ENCODE measurements around the gene PRKAR2B. TPM values are rescaled to one million over a fixed set of nuclear protein-coding genes. Genes with fewer than 3 reads are reported as not detected.
"Not testable (repeated sequence)": the region's sequence is repeated elsewhere in the genome, so short reads cannot be mapped to it uniquely, and the experiment has no call there.

The PRKAR2B gene
- total and polyA plus RNA-seq, 2 donors (not counting 1 experiment from before 2014, with no cell fraction given): 0.07 to 0.81 TPM

- Histone ChIP-seq H2AFZ (ENCODE audit: insufficient read depth, low read depth, low read length, poor library complexity, severe bottlenecking) (no peak overlapping the region), H3K9me3 (ENCODE audit: control extremely low read depth in 1 of 3, control insufficient read depth in 2 of 3, insufficient read depth in 1 of 3, low read length in 2 of 3) (peaks cover 0 to 4% (median 0%) of the 10 kb centered on the region in 3 donors), H3K27ac (ENCODE audit: low read length in 2 of 2) (no peak overlapping the region), H3K79me2 (ENCODE audit: control insufficient read depth, insufficient read depth, low read length) (no peaks in the 10 kb centered on the region), H4K20me1 (ENCODE audit: control insufficient read depth, insufficient read depth, low read length, poor library complexity, severe bottlenecking) (no peaks in the 10 kb centered on the region), H3K9ac (ENCODE audit: low read length) (no peak overlapping the region), H3K36me3 (replicated peaks in 1 of 2; ENCODE audit: control extremely low read depth in 1 of 2, control insufficient read depth in 1 of 2, extremely low read depth in 1 of 2, insufficient read depth in 2 of 2, low read length in 1 of 2) (no peaks in the 10 kb centered on the region), H3K4me2 (replicated peaks; ENCODE audit: low read depth, low read length, poor library complexity, severe bottlenecking) (no peak overlapping the region), H3K4me1 (ENCODE audit: control insufficient read depth in 2 of 2, insufficient read depth in 2 of 2, low read length in 2 of 2) (peaks cover 0 to 3% of the 10 kb centered on the region in 2 donors), H3K4me3 (ENCODE audit: control extremely low read depth in 1 of 5, extremely low read depth in 1 of 5, insufficient read depth in 1 of 5, low read depth in 2 of 5, low read length in 4 of 5) (no peak overlapping the region), H3K27me3 (replicated peaks in 1 of 4; ENCODE audit: control extremely low read depth in 1 of 4, control insufficient read depth in 3 of 4, insufficient read depth in 4 of 4, low read length in 3 of 4) (no peaks in the 10 kb centered on the region)
- ChIA-PET POLR2A (no interaction called here), CTCF (no interaction called here)
- 100% methylated on average over 1 of the region's 2 CpGs for WGBS (ENCODE audit: insufficient coverage)
- no peak for DNase-seq
- Mint-ChIP-seq H3K4me1 (peaks cover 3% of the 10 kb centered on the region), H3K27ac (no peak overlapping the region), H3K27me3 (peaks cover 3% of the 10 kb centered on the region), H3K4me3 (no peak overlapping the region), H3K9me3 (ENCODE audit: insufficient read depth) (peaks cover 6% of the 10 kb centered on the region)
- ATAC-seq (ENCODE audit: low read depth): no peak
- TF ChIP-seq EZH2 (IDR thresholded peaks at IDR 0.05; ENCODE audit: borderline replicate concordance, insufficient read depth, low read depth, low read length, poor library complexity, severe bottlenecking): no peak
- intact Hi-C loops (cut with micrococcal nuclease): no loop called here
Observed at GRCh38 chr7:107039199-107039900, 5.2 kb upstream of the PRKAR2B start.

DNA sequence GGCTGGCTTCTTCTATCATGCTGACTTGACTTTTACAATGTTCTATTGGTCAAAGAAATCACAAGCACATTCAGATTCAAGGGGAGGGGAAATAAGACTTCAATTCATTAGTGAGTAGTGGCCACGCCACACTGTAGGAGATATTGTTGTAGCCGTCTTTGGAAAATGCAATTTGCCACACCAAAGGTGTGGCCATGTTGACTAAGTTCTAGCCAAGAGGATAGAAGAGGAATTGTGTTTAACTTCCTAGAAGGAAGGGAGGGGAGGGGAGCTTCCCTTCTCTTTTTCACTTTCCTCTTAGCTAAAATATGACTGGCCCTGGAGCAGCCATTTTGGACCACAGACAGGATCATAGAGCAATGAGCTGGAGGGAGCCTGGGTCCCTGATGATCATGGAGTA lies 3.4 kb upstream of the PRKAR2B start:
- Histone ChIP-seq H3K4me1 (ENCODE audit: control insufficient read depth in 2 of 2, insufficient read depth in 2 of 2, low read length in 2 of 2) (peaks cover 7 to 13% of the 10 kb centered on the region in 2 donors), H3K9ac (ENCODE audit: low read length) (no peak overlapping the region), H3K27ac (ENCODE audit: low read length in 2 of 2) (no peak overlapping the region), H3K27me3 (replicated peaks in 1 of 4; ENCODE audit: control extremely low read depth in 1 of 4, control insufficient read depth in 3 of 4, insufficient read depth in 4 of 4, low read length in 3 of 4) (peaks cover 0 to 13% (median 9%) of the 10 kb centered on the region in 4 experiments), H3K36me3 (replicated peaks in 1 of 2; ENCODE audit: control extremely low read depth in 1 of 2, control insufficient read depth in 1 of 2, extremely low read depth in 1 of 2, insufficient read depth in 2 of 2, low read length in 1 of 2) (no peaks in the 10 kb centered on the region), H3K4me2 (replicated peaks; ENCODE audit: low read depth, low read length, poor library complexity, severe bottlenecking) (no peak overlapping the region), H4K20me1 (ENCODE audit: control insufficient read depth, insufficient read depth, low read length, poor library complexity, severe bottlenecking) (no peaks in the 10 kb centered on the region), H3K4me3 (ENCODE audit: control extremely low read depth in 1 of 5, extremely low read depth in 1 of 5, insufficient read depth in 1 of 5, low read depth in 2 of 5, low read length in 4 of 5) (no peak overlapping the region), H3K79me2 (ENCODE audit: control insufficient read depth, insufficient read depth, low read length) (no peaks in the 10 kb centered on the region), H3K9me3 (ENCODE audit: control extremely low read depth in 1 of 3, control insufficient read depth in 2 of 3, insufficient read depth in 1 of 3, low read length in 2 of 3) (peaks cover 0 to 4% (median 0%) of the 10 kb centered on the region in 3 donors), H2AFZ (ENCODE audit: insufficient read depth, low read depth, low read length, poor library complexity, severe bottlenecking) (no peak overlapping the region)
- CTCF ChIA-PET: no interaction called here
- Mint-ChIP-seq H3K27ac (no peak overlapping the region), H3K4me1 (peaks cover 13% of the 10 kb centered on the region), H3K4me3 (no peak overlapping the region), H3K27me3 (peaks cover 12% of the 10 kb centered on the region), H3K9me3 (ENCODE audit: insufficient read depth) (peaks cover 6% of the 10 kb centered on the region)
- WGBS (ENCODE audit: insufficient coverage): 89% methylated on average over 2 of the region's 2 CpGs
- POLR2A ChIA-PET: no interaction called here
- TF ChIP-seq CTCF (IDR thresholded peaks at IDR 0.05): no peak
- no peak for TF ChIP-seq EZH2 (IDR thresholded peaks at IDR 0.05; ENCODE audit: borderline replicate concordance, insufficient read depth, low read depth, low read length, poor library complexity, severe bottlenecking)
- no peak for DNase-seq
- ATAC-seq (ENCODE audit: low read depth): no peak
- intact Hi-C loops (cut with micrococcal nuclease): loop anchor here (10.0 kb wide), 3 partner anchors 246 to 854 kb away; partner anchors contain the start of genes CBLL1 and DLD

- Mint-ChIP-seq H3K27me3 (peaks cover 17% of the 10 kb centered on the region), H3K4me1 (peaks cover 13% of the 10 kb centered on the region)
- H3K27ac Mint-ChIP-seq; H3K9me3 ChIP-seq (ENCODE audit: control extremely low read depth in 1 of 3, control insufficient read depth in 2 of 3, insufficient read depth in 1 of 3, low read length in 2 of 3); DNase-seq; H3K9ac ChIP-seq (ENCODE audit: low read length); H3K9me3 Mint-ChIP-seq (ENCODE audit: insufficient read depth); H3K79me2 ChIP-seq (ENCODE audit: control insufficient read depth, insufficient read depth, low read length); H4K20me1 ChIP-seq (ENCODE audit: control insufficient read depth, insufficient read depth, low read length, poor library complexity, severe bottlenecking); H2AFZ ChIP-seq (ENCODE audit: insufficient read depth, low read depth, low read length, poor library complexity, severe bottlenecking); ATAC-seq (ENCODE audit: low read depth); H3K4me3 ChIP-seq (ENCODE audit: control extremely low read depth in 1 of 5, extremely low read depth in 1 of 5, insufficient read depth in 1 of 5, low read depth in 2 of 5, low read length in 4 of 5); H3K4me3 Mint-ChIP-seq; H3K36me3 ChIP-seq (replicated peaks in 1 of 2; ENCODE audit: control extremely low read depth in 1 of 2, control insufficient read depth in 1 of 2, extremely low read depth in 1 of 2, insufficient read depth in 2 of 2, low read length in 1 of 2); CTCF ChIA-PET; H3K27ac ChIP-seq (ENCODE audit: low read length in 2 of 2); H3K4me2 ChIP-seq (replicated peaks; ENCODE audit: low read depth, low read length, poor library complexity, severe bottlenecking): not testable (repeated sequence)
- intact Hi-C loops (cut with micrococcal nuclease): loop anchor here (10.0 kb wide), 3 partner anchors 247 to 853 kb away; partner anchors contain the start of genes CBLL1 and DLD
- H3K27me3 ChIP-seq (replicated peaks in 1 of 4; ENCODE audit: control extremely low read depth in 1 of 4, control insufficient read depth in 3 of 4, insufficient read depth in 4 of 4, low read length in 3 of 4): peaks cover 0 to 16% (median 14%) of the 10 kb centered on the region in 4 experiments
- POLR2A ChIA-PET: interaction anchor here (0.6 kb wide), 1 partner anchor 85 kb away, joined by 6 read pairs; no protein-coding TSS in a partner anchor
- peaks cover 7 to 13% of the 10 kb centered on the region in 2 donors for H3K4me1 ChIP-seq (ENCODE audit: control insufficient read depth in 2 of 2, insufficient read depth in 2 of 2, low read length in 2 of 2)
- WGBS (ENCODE audit: insufficient coverage): 63% methylated on average over 2 of the region's 4 CpGs
Observed at GRCh38 chr7:107041764-107042163, 2.7 kb upstream of the PRKAR2B start.
